ENCODE measurements around the gene PHLPP1.

PHLPP1 gene

GRCh38 chr18:62953663-62954062 lies 238.3 kb downstream of the PHLPP1 start:
- DNase-seq: no peak

- DNase-seq: no peak
Measured at GRCh38 chr18:62954366-62954765, 239.0 kb downstream of the PHLPP1 start.

GRCh38 chr18:62957885-62958472 lies 242.6 kb downstream of the PHLPP1 start:
- no peak for DNase-seq

GRCh38 chr18:62959481-62959880 lies 244.1 kb downstream of the PHLPP1 start:
- no peak for DNase-seq

- DNase-seq: no peak
Measured at GRCh38 chr18:62963507-62963906, 248.2 kb downstream of the PHLPP1 start.

- DNase-seq: no peak
Measured at GRCh38 chr18:62964432-62964831, 249.1 kb downstream of the PHLPP1 start.

GRCh38 chr18:62967089-62967488 lies 251.7 kb downstream of the PHLPP1 start:
- no peak for DNase-seq

- DNase-seq: no peak
Measured at GRCh38 chr18:62973689-62974088, 258.3 kb downstream of the PHLPP1 start.

- no peak for DNase-seq
Measured at GRCh38 chr18:62974388-62974787, 259.0 kb downstream of the PHLPP1 start.

GRCh38 chr18:62974928-62975675 lies 259.8 kb downstream of the PHLPP1 start:
- DNase-seq: no peak

GRCh38 chr18:62975785-62976184 lies 260.4 kb downstream of the PHLPP1 start:
- DNase-seq: no peak

GRCh38 chr18:62976227-62976626 lies 260.9 kb downstream of the PHLPP1 start:
- DNase-seq: no peak

- DNase-seq: no peak
Measured at GRCh38 chr18:62977512-62977911, 262.2 kb downstream of the PHLPP1 start.

- DNase-seq: no peak
Measured at GRCh38 chr18:62978251-62979049, 263.1 kb downstream of the PHLPP1 start.

- DNase-seq: no peak
Measured at GRCh38 chr18:62979176-62979575, 263.8 kb downstream of the PHLPP1 start.

GRCh38 chr18:62979900-62980299 lies 264.6 kb downstream of the PHLPP1 start:
- DNase-seq: no peak

- DNase-seq: no peak
Measured at GRCh38 chr18:62981566-62981965, 266.2 kb downstream of the PHLPP1 start.

GRCh38 chr18:62982600-62983251 lies 267.4 kb downstream of the PHLPP1 start:
- DNase-seq: peak; percentile 11

- DNase-seq: no peak
Measured at GRCh38 chr18:62984656-62985315, 269.4 kb downstream of the PHLPP1 start.

- DNase-seq: no peak
Measured at GRCh38 chr18:62986490-62986889, 271.1 kb downstream of the PHLPP1 start.

GRCh38 chr18:62987055-62987830 lies 271.9 kb downstream of the PHLPP1 start:
- no peak for DNase-seq

GRCh38 chr18:62987859-62988258 lies 272.5 kb downstream of the PHLPP1 start:
- no peak for DNase-seq

Measured in activated effector memory CD4-positive, alpha-beta T cell treated with Interleukin-2 at 50 U/mL for 16 hours (primary cell).